Astrocyte (in vitro differentiated cells and primary cell): Measurements from ENCODE around the gene TMEM30A.
A peak's percentile ranks its signal among the peaks of the same experiment; 100 is the strongest.

ENCODE experiments used
- EZH2 ChIP-seq: IDR thresholded peaks from 2 replicates; pipeline ENCODE4 v1.6.1; 2012; ENCODE audit warnings: mild to moderate bottlenecking, low read length, inconsistent platforms; ENCODE audit not compliant: insufficient read depth
- TF ChIP-seq, protein P1 (sequence below): IDR thresholded peaks from 2 replicates; pipeline ENCODE4 v1.5.1; 2011; ENCODE audit warnings: low read depth, mild to moderate bottlenecking, inconsistent platforms, low read length, moderate library complexity; ENCODE audit not compliant: insufficient read depth

GRCh38 chr6:75296811-75297779 lies 12.5 kb upstream of the TMEM30A start:
- TF ChIP-seq, protein P1, sequence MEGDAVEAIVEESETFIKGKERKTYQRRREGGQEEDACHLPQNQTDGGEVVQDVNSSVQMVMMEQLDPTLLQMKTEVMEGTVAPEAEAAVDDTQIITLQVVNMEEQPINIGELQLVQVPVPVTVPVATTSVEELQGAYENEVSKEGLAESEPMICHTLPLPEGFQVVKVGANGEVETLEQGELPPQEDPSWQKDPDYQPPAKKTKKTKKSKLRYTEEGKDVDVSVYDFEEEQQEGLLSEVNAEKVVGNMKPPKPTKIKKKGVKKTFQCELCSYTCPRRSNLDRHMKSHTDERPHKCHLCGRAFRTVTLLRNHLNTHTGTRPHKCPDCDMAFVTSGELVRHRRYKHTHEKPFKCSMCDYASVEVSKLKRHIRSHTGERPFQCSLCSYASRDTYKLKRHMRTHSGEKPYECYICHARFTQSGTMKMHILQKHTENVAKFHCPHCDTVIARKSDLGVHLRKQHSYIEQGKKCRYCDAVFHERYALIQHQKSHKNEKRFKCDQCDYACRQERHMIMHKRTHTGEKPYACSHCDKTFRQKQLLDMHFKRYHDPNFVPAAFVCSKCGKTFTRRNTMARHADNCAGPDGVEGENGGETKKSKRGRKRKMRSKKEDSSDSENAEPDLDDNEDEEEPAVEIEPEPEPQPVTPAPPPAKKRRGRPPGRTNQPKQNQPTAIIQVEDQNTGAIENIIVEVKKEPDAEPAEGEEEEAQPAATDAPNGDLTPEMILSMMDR, result peak; percentile 77
- no peak for TF ChIP-seq EZH2
